Renal pelvis (tissue), 12 donors: Measurements from ENCODE around the gene EXOSC7. TPM values are rescaled to one million over a fixed set of nuclear protein-coding genes. Genes with fewer than 3 reads are reported as not detected.
"Not testable (repeated sequence)": the region's sequence is repeated elsewhere in the genome, so short reads cannot be mapped to it uniquely, and the experiment has no call there.

Experiments used
- DNase-seq: peaks from one replicate; pipeline ENCODE4 v3.0.0-alpha.2; 2013
- long read RNA-seq, 16 experiments: transcript quantifications; one replicate each; lab custom pipeline, GENCODE V29; 2026
- polyA plus RNA-seq, 3 donors: library from polyadenylated mRNA; unstranded; fragments of 120-200 nt; gene quantifications; one replicate each; pipeline ENCODE4 v1.2.1, GENCODE V29; 2013; ENCODE audit not compliant: insufficient read length in 3 of 3

Gene EXOSC7
- polyA plus RNA-seq: 10 to 100 TPM; 46.9 to 58.4 (median 51.0) TPM
- long read RNA-seq, donor 1, transcript EXOSC7-201 (8 exons, 1,055 nt): major isoform, 17 of 22 reads
- long read RNA-seq, donor 1, partial matches to known transcripts: 0 of 22 reads
- long read RNA-seq, donor 1, other reads (novel, unspliced or antisense): 0 of 22 reads
- long read RNA-seq, donor 2, transcript EXOSC7-210 (9 exons, 1,395 nt): minor isoform, 8 of 72 reads
- long read RNA-seq, donor 2, transcript EXOSC7-201 (8 exons, 1,055 nt): major isoform, 28 of 72 reads
- long read RNA-seq, donor 2, partial matches to known transcripts: 5 of 72 reads
- long read RNA-seq, donor 2, other reads (novel, unspliced or antisense): 28 of 72 reads
- long read RNA-seq, donor 3, transcript EXOSC7-201 (8 exons, 1,055 nt): major isoform, 21 of 27 reads
- long read RNA-seq, donor 3, transcript EXOSC7-210 (9 exons, 1,395 nt): minor isoform, 5 of 27 reads
- long read RNA-seq, donor 3, partial matches to known transcripts: 0 of 27 reads
- long read RNA-seq, donor 3, other reads (novel, unspliced or antisense): 0 of 27 reads
- long read RNA-seq, donor 4, transcript EXOSC7-210 (9 exons, 1,395 nt): minor isoform, 5 of 44 reads
- long read RNA-seq, donor 4, transcript EXOSC7-209 (3 exons, 1,647 nt): minor isoform, 5 of 44 reads
- long read RNA-seq, donor 4, transcript EXOSC7-201 (8 exons, 1,055 nt): major isoform, 26 of 44 reads
- long read RNA-seq, donor 4, partial matches to known transcripts: 8 of 44 reads
- long read RNA-seq, donor 4, other reads (novel, unspliced or antisense): 0 of 44 reads
- long read RNA-seq, donor 5, transcript EXOSC7-201 (8 exons, 1,055 nt): major isoform, 6 of 14 reads
- long read RNA-seq, donor 5, partial matches to known transcripts: 5 of 14 reads
- long read RNA-seq, donor 5, other reads (novel, unspliced or antisense): 0 of 14 reads
- long read RNA-seq, donor 6, transcript EXOSC7-201 (8 exons, 1,055 nt): major isoform, 19 of 58 reads
- long read RNA-seq, donor 6, transcript EXOSC7-209 (3 exons, 1,647 nt): minor isoform, 7 of 58 reads
- long read RNA-seq, donor 6, partial matches to known transcripts: 27 of 58 reads
- long read RNA-seq, donor 6, other reads (novel, unspliced or antisense): 0 of 58 reads
- long read RNA-seq, donor 7, transcript EXOSC7-201 (8 exons, 1,055 nt): major isoform, 19 of 23 reads
- long read RNA-seq, donor 7, partial matches to known transcripts: 0 of 23 reads
- long read RNA-seq, donor 7, other reads (novel, unspliced or antisense): 0 of 23 reads
- long read RNA-seq, donor 8, partial matches to known transcripts: 0 of 3 reads
- long read RNA-seq, donor 8, other reads (novel, unspliced or antisense): 0 of 3 reads
- long read RNA-seq, donor 9, transcript EXOSC7-201 (8 exons, 1,055 nt): major isoform, 15 of 29 reads
- long read RNA-seq, donor 9, partial matches to known transcripts: 9 of 29 reads
- long read RNA-seq, donor 9, other reads (novel, unspliced or antisense): 0 of 29 reads
- long read RNA-seq, donor 10, transcript EXOSC7-201 (8 exons, 1,055 nt): major isoform, 13 of 30 reads
- long read RNA-seq, donor 10, partial matches to known transcripts: 10 of 30 reads
- long read RNA-seq, donor 10, other reads (novel, unspliced or antisense): 0 of 30 reads
- long read RNA-seq, donor 11, transcript EXOSC7-201 (8 exons, 1,055 nt): major isoform, 14 of 17 reads
- long read RNA-seq, donor 11, partial matches to known transcripts: 0 of 17 reads
- long read RNA-seq, donor 11, other reads (novel, unspliced or antisense): 0 of 17 reads
- long read RNA-seq, donor 12, transcript EXOSC7-210 (9 exons, 1,395 nt): minor isoform, 6 of 48 reads
- long read RNA-seq, donor 12, transcript EXOSC7-209 (3 exons, 1,647 nt): minor isoform, 7 of 48 reads
- long read RNA-seq, donor 12, transcript EXOSC7-201 (8 exons, 1,055 nt): major isoform, 24 of 48 reads
- long read RNA-seq, donor 12, partial matches to known transcripts: 10 of 48 reads
- long read RNA-seq, donor 12, other reads (novel, unspliced or antisense): 0 of 48 reads
- long read RNA-seq, donor 13, transcript EXOSC7-201 (8 exons, 1,055 nt): major isoform, 7 of 14 reads
- long read RNA-seq, donor 13, partial matches to known transcripts: 0 of 14 reads
- long read RNA-seq, donor 13, other reads (novel, unspliced or antisense): 0 of 14 reads
- long read RNA-seq, donor 14: 0 reads
- long read RNA-seq, donor 15, transcript EXOSC7-201 (8 exons, 1,055 nt): major isoform, 17 of 30 reads
- long read RNA-seq, donor 15, transcript EXOSC7-209 (3 exons, 1,647 nt): minor isoform, 9 of 30 reads
- long read RNA-seq, donor 15, partial matches to known transcripts: 0 of 30 reads
- long read RNA-seq, donor 15, other reads (novel, unspliced or antisense): 0 of 30 reads
- long read RNA-seq, donor 16, transcript EXOSC7-201 (8 exons, 1,055 nt): major isoform, 28 of 37 reads
- long read RNA-seq, donor 16, transcript EXOSC7-210 (9 exons, 1,395 nt): minor isoform, 5 of 37 reads
- long read RNA-seq, donor 16, partial matches to known transcripts: 0 of 37 reads
- long read RNA-seq, donor 16, other reads (novel, unspliced or antisense): 0 of 37 reads

DNA sequence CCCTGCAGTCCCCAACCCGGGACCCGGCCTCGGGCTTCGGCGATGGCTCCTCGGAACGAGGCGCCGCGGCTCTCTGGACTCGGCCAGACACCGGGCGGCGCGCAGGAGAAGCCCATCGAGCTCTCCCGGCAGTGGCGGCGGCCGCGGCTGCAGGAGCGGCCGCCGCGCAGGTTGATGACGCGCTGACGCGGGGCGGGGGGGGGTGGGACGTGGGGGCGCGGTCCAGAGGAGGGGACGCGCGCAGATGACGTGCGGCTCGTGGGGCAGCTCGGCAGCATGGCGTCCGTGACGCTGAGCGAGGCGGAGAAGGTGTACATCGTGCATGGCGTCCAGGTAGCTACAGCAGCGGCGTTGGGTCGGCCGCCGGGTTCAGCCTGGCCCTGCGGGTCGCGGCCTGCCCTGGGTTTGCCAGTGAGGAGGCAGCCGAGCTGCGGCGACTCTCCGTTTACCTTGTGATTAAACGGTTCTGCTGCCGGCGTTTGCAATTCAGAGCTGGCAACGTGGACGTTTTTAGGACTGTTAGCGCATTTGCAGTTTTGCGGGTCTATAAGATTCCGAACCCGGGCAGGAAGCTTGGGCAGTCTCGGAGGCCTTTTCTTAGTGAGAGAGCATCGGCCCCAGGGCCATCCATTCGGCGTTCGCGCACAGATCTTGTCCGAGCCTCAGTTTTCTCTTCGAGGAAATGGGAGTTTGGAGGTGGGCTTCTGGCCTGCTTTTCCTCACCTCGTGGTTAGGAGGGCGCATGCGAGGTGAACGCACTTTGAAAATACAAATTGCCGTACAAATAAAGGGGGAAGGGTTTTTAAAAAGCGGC is at the start of gene EXOSC7, which contains the start of gene ZDHHC3:
Gene EXOSC7 (plus strand): TSS at position 243 of the 814 bp plus-strand sequence. CDS start 34 bp downstream, at position 277.
Gene ZDHHC3 (minus strand): TSS at position 173 of the 814 bp plus-strand sequence. CDS start 16,738 bp downstream, outside the sequence.
- peak; percentile 87 for DNase-seq

GRCh38 chr3:44926921-44927320 is 49.1 kb upstream of the EXOSC7 start:
- no peak for DNase-seq

DNA sequence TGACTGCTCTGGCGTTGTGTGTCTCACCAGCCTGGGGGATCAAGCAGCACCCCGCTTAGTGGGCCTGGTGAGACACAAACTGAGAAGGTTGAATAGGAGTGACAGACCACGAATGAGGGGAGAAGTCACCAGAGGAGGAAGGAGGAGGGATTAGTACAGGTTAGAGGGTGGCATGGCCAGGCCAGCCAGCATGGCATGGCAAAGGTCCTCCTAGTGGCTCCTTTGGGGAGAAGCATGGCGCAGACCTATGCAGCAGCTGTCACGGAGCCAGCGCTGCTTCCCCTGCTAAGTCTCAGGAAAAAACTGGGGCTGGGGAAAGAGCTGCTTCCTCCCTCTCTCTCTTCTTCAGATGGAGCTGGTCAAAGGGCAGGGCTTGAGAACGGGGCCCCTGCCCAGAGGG is 48.7 kb upstream of the EXOSC7 start:
- DNase-seq: no peak

- no peak for DNase-seq
Measured at GRCh38 chr3:44929782-44930181, 46.3 kb upstream of the EXOSC7 start.

DNA sequence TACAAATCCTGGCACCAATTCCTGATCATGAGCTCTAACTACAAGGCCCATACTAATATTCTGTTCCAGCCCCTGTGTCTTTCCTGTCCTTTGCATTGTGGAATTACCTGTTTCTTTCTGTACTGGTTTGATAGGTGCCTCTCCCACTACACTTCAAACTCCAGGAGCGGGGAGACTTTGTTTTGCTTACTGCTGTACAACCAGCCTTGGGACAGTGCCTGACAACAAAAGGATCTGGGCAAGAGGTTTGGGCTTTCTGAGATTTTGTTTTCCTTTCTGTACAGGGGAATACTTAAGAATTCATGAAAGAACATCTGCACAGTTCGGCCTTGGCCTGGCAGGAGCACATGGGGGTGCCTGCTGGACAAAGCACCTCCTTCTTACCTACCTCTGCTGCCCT is 45.1 kb upstream of the EXOSC7 start:
- DNase-seq: no peak

GRCh38 chr3:44931791-44932190 is 44.3 kb upstream of the EXOSC7 start:
- no peak for DNase-seq

GRCh38 chr3:44932271-44932670 is 43.8 kb upstream of the EXOSC7 start:
- no peak for DNase-seq

DNA sequence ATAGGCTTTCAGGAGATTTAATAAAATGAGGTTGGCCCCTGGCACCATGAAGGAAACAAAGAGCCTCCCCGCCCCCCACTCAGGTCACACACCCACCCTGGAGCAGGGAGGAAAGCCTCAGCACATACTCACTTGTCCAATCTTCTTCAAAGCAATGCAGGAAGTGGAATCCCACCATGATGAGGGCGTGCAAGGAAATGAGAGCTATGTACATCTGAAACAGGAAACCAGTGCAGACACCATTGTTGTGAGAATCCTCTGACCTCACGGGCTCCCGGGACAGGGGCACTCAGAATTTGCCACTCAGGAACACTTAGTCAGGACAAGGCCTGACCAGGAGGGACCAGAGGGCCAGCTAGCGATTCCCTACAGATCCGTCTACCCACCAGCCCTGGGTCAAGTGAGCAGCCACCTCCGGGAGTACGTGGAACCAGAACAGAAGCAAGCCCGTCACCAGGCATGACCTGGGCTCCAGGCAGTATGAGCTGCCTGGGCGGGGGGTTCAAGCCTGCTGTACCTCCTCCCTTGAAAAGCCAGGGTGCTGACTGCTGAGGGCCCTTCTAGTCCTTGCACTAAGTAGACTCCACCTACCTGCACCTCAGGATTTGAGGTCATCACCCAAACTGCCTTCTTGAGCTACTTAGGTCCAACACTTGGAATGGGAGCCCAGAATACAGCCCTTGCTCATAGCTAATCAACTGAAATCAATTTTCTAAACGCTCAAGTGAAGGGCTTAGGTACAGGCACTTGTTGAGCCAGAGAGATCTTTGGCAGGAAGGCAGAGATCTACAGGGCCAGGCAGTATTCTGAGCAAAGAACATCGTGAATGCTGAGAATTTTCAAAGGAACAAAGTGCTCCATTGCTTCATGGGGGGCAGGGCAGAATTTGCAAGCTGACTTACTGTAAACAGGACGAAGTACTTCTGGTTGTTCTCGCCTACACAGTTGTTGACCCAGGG is 42.8 kb upstream of the EXOSC7 start:
- DNase-seq: no peak

GRCh38 chr3:44939581-44940036 is 36.4 kb upstream of the EXOSC7 start:
- DNase-seq: no peak

DNA sequence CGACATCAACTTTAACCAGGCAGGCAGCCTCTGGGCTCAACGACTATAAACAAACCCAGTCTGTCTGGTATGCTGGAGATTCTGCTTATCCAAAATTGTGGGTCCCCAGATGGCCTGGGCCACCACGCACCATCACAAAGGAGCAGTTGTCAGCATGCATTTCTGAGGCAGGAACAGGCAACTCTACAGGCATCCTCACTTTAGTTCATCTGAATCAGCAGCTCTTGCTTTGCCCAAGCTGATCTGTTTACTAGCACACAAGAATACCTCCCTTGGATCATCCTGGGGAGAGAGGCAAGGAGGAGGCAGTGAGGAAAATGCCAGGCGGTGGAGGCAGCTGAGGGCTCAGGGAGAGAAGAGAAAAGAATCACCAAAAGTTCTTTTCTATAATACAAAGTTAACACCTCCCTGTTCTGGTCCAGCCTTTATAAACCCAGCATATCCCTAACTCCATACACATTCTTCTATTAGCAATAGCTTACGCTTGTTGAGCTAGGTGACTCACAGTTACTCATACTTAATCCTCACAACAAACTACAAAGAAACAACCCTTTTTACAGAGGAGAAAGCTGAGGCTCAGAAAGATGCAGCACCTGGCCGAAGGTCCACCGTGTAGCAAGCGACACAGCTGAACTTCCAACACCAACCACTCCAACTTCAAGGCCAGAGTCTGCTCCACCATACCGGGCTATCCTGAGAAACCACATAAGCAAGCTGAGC is 33.7 kb upstream of the EXOSC7 start:
- no peak for DNase-seq

GRCh38 chr3:44948239-44948638 is 27.8 kb upstream of the EXOSC7 start:
- DNase-seq: no peak

GRCh38 chr3:44949770-44950169 is 26.3 kb upstream of the EXOSC7 start:
- DNase-seq: not testable (repeated sequence)

GRCh38 chr3:44950275-44950734 is 25.7 kb upstream of the EXOSC7 start:
- DNase-seq: no peak

GRCh38 chr3:44952689-44953088 is 23.4 kb upstream of the EXOSC7 start:
- DNase-seq: no peak

- no peak for DNase-seq
Measured at GRCh38 chr3:44954304-44954703, 21.7 kb upstream of the EXOSC7 start.

GRCh38 chr3:44954962-44955361 is 21.1 kb upstream of the EXOSC7 start:
- DNase-seq: no peak
